Measurements from ENCODE around the gene TRPC4.

DNA sequence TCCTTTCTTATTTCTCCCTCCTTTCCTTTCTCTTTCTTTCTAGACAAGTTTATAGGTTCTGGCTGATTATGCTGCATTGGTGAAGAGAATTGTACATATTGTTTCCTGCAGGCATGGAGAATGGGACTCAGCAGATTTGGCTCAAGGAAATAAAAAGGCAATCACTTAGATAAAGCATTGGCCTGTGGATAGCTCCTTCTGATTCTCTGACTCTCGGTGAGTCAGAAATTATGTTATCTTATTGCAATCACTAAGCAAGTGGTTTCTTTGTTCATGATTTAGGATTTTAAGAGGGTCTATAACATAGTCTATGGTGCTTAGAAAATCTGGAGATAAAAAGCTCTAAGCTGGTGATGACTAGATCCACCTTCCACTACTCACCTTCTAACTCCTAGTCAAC is 217.0 kb downstream of the TRPC4 start:
- TF ChIP-seq, protein P1, sequence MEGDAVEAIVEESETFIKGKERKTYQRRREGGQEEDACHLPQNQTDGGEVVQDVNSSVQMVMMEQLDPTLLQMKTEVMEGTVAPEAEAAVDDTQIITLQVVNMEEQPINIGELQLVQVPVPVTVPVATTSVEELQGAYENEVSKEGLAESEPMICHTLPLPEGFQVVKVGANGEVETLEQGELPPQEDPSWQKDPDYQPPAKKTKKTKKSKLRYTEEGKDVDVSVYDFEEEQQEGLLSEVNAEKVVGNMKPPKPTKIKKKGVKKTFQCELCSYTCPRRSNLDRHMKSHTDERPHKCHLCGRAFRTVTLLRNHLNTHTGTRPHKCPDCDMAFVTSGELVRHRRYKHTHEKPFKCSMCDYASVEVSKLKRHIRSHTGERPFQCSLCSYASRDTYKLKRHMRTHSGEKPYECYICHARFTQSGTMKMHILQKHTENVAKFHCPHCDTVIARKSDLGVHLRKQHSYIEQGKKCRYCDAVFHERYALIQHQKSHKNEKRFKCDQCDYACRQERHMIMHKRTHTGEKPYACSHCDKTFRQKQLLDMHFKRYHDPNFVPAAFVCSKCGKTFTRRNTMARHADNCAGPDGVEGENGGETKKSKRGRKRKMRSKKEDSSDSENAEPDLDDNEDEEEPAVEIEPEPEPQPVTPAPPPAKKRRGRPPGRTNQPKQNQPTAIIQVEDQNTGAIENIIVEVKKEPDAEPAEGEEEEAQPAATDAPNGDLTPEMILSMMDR (conservative IDR thresholded peaks at IDR 0.05; ENCODE audit: low read length), result no peak
- TF ChIP-seq EZH2phosphoT487 (IDR thresholded peaks at IDR 0.05; ENCODE audit: borderline replicate concordance), result no peak
